ENCODE measurements around the gene ROBO1. TPM values are rescaled to one million over a fixed set of nuclear protein-coding genes. Genes with fewer than 3 reads are reported as not detected.

The ROBO1 gene
- total RNA-seq, 2 experiments from 2014 or later: 1.3 to 2.1 TPM

DNA sequence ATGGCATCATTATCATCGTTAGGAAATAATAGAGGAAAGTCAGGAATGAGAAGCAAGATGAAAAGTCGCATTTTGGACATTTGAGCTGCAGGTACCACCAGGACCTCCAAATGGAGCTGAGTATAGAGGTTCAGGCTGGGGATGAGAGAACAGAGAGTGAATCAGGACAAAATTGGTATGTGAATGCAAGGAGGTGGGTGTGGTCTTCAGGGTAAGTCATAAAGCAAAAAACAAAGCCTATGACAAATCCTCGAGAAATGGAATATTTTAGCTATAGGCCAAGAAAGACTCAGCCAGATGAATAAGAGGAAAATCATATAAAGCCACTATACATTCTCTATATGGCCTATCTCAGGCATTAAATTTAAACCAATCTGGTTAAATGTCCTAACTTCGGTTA lies 841.3 kb downstream of the ROBO1 start:
- no peak overlapping the region for H3K27ac Mint-ChIP-seq
- ATAC-seq (no peak), DNase-seq (no peak)
- H3K27me3 Mint-ChIP-seq: no peaks in the 10 kb centered on the region
- intact Hi-C loops (cut with DNase I, micrococcal nuclease): no loop called here
- H3K9me3 Mint-ChIP-seq (ENCODE audit: low read depth): no peaks in the 10 kb centered on the region
- no peaks in the 10 kb centered on the region for H3K36me3 Mint-ChIP-seq (ENCODE audit: low read depth)
- ChIA-PET CTCF (no interaction called here), POLR2A (no interaction called here)
- H3K4me1 Mint-ChIP-seq: no peaks in the 10 kb centered on the region
- no peak overlapping the region for H3K4me3 Mint-ChIP-seq

DNA sequence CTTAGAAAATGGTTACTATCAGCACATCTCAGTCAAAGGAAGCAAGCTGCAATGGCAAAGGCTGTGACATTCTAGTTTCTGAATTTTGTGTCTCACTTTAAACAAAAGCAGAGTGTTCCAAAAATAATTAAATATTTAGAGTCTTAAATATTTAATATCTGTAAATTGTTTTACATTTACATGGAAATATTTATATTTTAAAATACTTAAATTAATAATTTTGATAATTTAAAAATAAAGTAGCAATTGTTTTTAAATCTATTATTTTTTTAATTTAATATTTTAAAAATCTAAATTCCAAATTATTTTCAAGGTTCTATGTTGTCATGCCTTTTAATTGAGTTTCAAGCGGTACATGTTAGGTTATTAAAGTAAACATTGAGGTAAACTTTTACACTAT lies 843.1 kb downstream of the ROBO1 start:
- ChIA-PET POLR2A (no interaction called here), CTCF (no interaction called here)
- intact Hi-C loops (cut with DNase I, micrococcal nuclease): no loop called here
- no peak for DNase-seq
- no peaks in the 10 kb centered on the region for H3K9me3 Mint-ChIP-seq (ENCODE audit: low read depth)
- H3K27me3 Mint-ChIP-seq: no peaks in the 10 kb centered on the region
- no peaks in the 10 kb centered on the region for H3K36me3 Mint-ChIP-seq (ENCODE audit: low read depth)
- H3K4me1 Mint-ChIP-seq: no peaks in the 10 kb centered on the region
- no peak for ATAC-seq
- no peak overlapping the region for H3K4me3 Mint-ChIP-seq
- no peak overlapping the region for H3K27ac Mint-ChIP-seq

DNA sequence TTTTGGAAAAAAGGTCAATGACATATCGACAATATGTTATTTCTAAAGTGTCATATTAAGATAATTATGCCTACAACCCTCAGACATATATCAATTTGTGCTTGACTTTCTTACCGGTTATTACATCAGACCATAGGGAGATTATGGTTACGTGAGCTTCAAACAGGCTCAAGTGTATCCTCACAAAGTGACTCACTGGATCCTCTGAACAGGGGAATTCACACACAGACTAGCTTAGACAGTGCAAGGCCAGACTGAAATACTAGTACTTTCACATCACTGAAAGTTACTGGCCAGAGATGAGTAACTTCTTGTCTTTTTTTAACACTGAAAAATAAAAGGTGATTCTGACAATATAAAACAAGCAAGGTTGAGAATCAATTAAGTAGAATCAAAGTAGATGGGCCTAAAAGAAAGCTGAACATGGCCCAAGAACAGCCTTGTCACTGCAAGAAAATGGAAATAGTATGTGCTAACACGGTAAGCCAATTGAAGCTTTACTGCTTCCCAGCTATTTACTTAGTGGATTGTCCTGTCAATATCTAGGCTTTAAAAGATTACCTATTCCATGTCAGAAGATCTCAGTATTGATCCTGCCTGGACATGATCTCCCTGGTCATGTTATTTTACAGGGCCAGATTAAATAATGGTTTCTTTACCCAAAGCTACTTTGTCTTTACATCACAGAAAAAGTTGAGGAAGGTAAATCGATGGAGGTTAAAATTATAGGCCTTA lies 848.6 kb downstream of the ROBO1 start:
- no peak overlapping the region for H3K27ac Mint-ChIP-seq
- intact Hi-C loops (cut with DNase I, micrococcal nuclease): no loop called here
- CTCF ChIA-PET: no interaction called here
- no peak overlapping the region for H3K4me3 Mint-ChIP-seq
- no peaks in the 10 kb centered on the region for H3K9me3 Mint-ChIP-seq (ENCODE audit: low read depth)
- DNase-seq (no peak), ATAC-seq (peak; percentile 80)
- H3K4me1 Mint-ChIP-seq: peaks cover 2% of the 10 kb centered on the region
- H3K27me3 Mint-ChIP-seq: no peaks in the 10 kb centered on the region
- H3K36me3 Mint-ChIP-seq (ENCODE audit: low read depth): no peaks in the 10 kb centered on the region
- POLR2A ChIA-PET: no interaction called here

- Mint-ChIP-seq H3K4me3 (no peak overlapping the region), H3K9me3 (ENCODE audit: low read depth) (no peaks in the 10 kb centered on the region), H3K4me1 (peaks cover 2% of the 10 kb centered on the region), H3K36me3 (ENCODE audit: low read depth) (no peaks in the 10 kb centered on the region), H3K27me3 (no peaks in the 10 kb centered on the region), H3K27ac (no peak overlapping the region)
- ChIA-PET POLR2A (no interaction called here), CTCF (no interaction called here)
- DNase-seq (no peak), ATAC-seq (no peak)
- intact Hi-C loops (cut with DNase I, micrococcal nuclease): no loop called here
Measured at GRCh38 chr3:78918361-78919020, 849.3 kb downstream of the ROBO1 start.

DNA sequence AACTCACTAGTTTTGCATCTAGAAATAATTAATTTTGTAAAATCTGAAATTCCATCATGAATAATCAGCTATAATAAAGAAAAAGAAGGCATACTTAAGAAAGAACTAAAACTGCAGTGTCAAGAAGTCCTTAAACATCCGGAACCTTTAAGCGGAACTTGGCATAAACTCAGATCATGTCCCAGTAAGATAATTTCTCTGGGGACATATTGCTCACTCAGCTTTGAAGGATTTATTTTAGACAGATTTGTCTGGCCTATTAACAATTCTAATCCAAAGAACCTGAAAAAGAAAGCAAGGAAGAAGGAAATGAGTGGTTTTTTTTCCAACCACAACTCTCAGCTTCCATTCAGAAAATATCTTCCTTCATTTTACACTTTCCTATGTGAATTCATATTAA lies 850.3 kb downstream of the ROBO1 start:
- no peak overlapping the region for H3K27ac Mint-ChIP-seq
- ATAC-seq (no peak), DNase-seq (no peak)
- H3K9me3 Mint-ChIP-seq (ENCODE audit: low read depth): no peaks in the 10 kb centered on the region
- no peak overlapping the region for H3K4me3 Mint-ChIP-seq
- peaks cover 2% of the 10 kb centered on the region for H3K4me1 Mint-ChIP-seq
- ChIA-PET POLR2A (no interaction called here), CTCF (no interaction called here)
- H3K36me3 Mint-ChIP-seq (ENCODE audit: low read depth): no peaks in the 10 kb centered on the region
- intact Hi-C loops (cut with DNase I, micrococcal nuclease): no loop called here
- no peaks in the 10 kb centered on the region for H3K27me3 Mint-ChIP-seq

- H3K27ac Mint-ChIP-seq: no peak overlapping the region
- DNase-seq (no peak), ATAC-seq (no peak)
- no peak overlapping the region for H3K4me3 Mint-ChIP-seq
- no peaks in the 10 kb centered on the region for H3K9me3 Mint-ChIP-seq (ENCODE audit: low read depth)
- ChIA-PET CTCF (no interaction called here), POLR2A (no interaction called here)
- no peaks in the 10 kb centered on the region for H3K27me3 Mint-ChIP-seq
- peaks cover 2% of the 10 kb centered on the region for H3K4me1 Mint-ChIP-seq
- H3K36me3 Mint-ChIP-seq (ENCODE audit: low read depth): no peaks in the 10 kb centered on the region
- intact Hi-C loops (cut with DNase I, micrococcal nuclease): no loop called here
Measured at GRCh38 chr3:78913711-78914110, 854.1 kb downstream of the ROBO1 start.

DNA sequence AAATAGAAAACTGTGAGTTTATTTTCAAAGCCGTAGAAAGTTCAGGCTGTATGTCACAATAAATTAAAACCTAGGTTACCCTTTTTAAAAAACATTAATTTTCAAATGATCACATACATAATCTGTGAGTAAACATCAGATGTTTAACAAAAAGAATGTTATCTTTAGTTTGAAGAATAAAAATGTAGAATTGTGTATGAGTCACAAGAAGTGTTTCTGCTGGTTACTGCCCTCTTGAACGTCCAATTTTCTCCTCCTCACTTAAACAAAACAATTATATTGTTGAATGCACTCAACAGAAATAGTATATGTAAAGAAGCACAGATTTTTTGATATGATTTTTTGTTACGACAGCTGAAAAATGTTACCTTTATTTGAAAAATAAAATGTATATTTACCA lies 855.1 kb downstream of the ROBO1 start:
- H3K36me3 Mint-ChIP-seq (ENCODE audit: low read depth): no peaks in the 10 kb centered on the region
- no peak overlapping the region for H3K4me3 Mint-ChIP-seq
- CTCF ChIA-PET: interaction anchor here (1.0 kb wide), 1 partner anchor 24 kb away, joined by 3 read pairs; no protein-coding TSS in a partner anchor
- H3K27ac Mint-ChIP-seq: no peak overlapping the region
- H3K27me3 Mint-ChIP-seq: no peaks in the 10 kb centered on the region
- ATAC-seq: no peak
- no peaks in the 10 kb centered on the region for H3K4me1 Mint-ChIP-seq
- POLR2A ChIA-PET: no interaction called here
- DNase-seq: no peak
- H3K9me3 Mint-ChIP-seq (ENCODE audit: low read depth): no peaks in the 10 kb centered on the region
- intact Hi-C loops (cut with DNase I, micrococcal nuclease): no loop called here

DNA sequence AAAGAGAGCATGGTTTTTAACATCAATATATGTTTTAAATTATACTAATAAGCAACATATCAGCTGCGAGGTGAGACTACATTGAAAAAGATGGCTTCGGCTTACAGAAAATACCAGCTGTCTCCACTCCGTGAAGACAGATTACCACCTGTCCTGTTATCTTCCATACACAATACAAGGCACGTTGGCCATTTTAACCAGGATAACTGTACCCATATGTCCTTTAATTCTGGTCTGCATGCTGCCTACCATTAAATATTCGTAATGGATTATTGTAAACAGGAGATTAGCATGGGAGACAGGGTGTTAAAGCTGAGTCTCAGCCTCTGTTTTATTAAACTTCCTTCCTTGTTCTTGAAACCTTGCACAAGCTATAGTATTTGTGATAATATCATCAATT lies 855.5 kb downstream of the ROBO1 start:
- Mint-ChIP-seq H3K27ac (no peak overlapping the region), H3K36me3 (ENCODE audit: low read depth) (no peaks in the 10 kb centered on the region), H3K4me1 (no peaks in the 10 kb centered on the region), H3K9me3 (ENCODE audit: low read depth) (no peaks in the 10 kb centered on the region), H3K4me3 (no peak overlapping the region), H3K27me3 (no peaks in the 10 kb centered on the region)
- ATAC-seq: no peak
- intact Hi-C loops (cut with DNase I, micrococcal nuclease): no loop called here
- ChIA-PET CTCF (interaction anchor here (1.0 kb wide), 1 partner anchor 24 kb away, joined by 3 read pairs; no protein-coding TSS in a partner anchor), POLR2A (no interaction called here)
- no peak for DNase-seq

DNA sequence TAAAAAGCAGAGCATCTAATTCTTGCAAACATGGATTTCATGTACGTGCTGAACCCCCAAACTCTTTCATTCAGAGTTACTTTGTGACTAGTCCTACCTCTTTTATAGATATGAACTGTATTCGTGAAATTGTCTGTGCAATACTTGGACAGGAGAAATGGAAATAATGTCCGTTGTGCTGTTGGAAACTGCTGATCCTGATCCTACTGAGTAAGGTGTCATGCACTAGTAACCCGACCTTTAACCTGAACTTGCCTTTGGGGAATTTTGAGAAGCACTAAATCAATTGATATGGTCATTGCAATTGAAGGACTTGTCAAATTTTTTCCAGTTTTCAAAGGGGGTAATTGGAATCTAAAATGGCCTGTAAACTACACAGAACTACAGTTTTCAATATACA lies 856.4 kb downstream of the ROBO1 start:
- POLR2A ChIA-PET: no interaction called here
- no peaks in the 10 kb centered on the region for H3K4me1 Mint-ChIP-seq
- no peaks in the 10 kb centered on the region for H3K36me3 Mint-ChIP-seq (ENCODE audit: low read depth)
- intact Hi-C loops (cut with DNase I, micrococcal nuclease): no loop called here
- no peak for ATAC-seq
- CTCF ChIA-PET: no interaction called here
- H3K27me3 Mint-ChIP-seq: no peaks in the 10 kb centered on the region
- H3K27ac Mint-ChIP-seq: no peak overlapping the region
- H3K9me3 Mint-ChIP-seq (ENCODE audit: low read depth): peaks cover 2% of the 10 kb centered on the region
- no peak overlapping the region for H3K4me3 Mint-ChIP-seq
- DNase-seq: no peak

- Mint-ChIP-seq H3K4me1 (no peaks in the 10 kb centered on the region), H3K9me3 (ENCODE audit: low read depth) (peaks cover 2% of the 10 kb centered on the region), H3K4me3 (no peak overlapping the region), H3K36me3 (ENCODE audit: low read depth) (no peaks in the 10 kb centered on the region), H3K27me3 (no peaks in the 10 kb centered on the region), H3K27ac (no peak overlapping the region)
- intact Hi-C loops (cut with DNase I, micrococcal nuclease): no loop called here
- POLR2A ChIA-PET: no interaction called here
- CTCF ChIA-PET: no interaction called here
- ATAC-seq (no peak), DNase-seq (no peak)
Measured at GRCh38 chr3:78908236-78908635, 859.6 kb downstream of the ROBO1 start.

- ATAC-seq (no peak), DNase-seq (no peak)
- H3K27ac Mint-ChIP-seq: no peak overlapping the region
- intact Hi-C loops (cut with DNase I, micrococcal nuclease): no loop called here
- H3K27me3 Mint-ChIP-seq: no peaks in the 10 kb centered on the region
- ChIA-PET CTCF (no interaction called here), POLR2A (no interaction called here)
- no peaks in the 10 kb centered on the region for H3K4me1 Mint-ChIP-seq
- H3K36me3 Mint-ChIP-seq (ENCODE audit: low read depth): no peaks in the 10 kb centered on the region
- peaks cover 2% of the 10 kb centered on the region for H3K9me3 Mint-ChIP-seq (ENCODE audit: low read depth)
- H3K4me3 Mint-ChIP-seq: no peak overlapping the region
Measured at GRCh38 chr3:78907367-78907766, 860.4 kb downstream of the ROBO1 start.

DNA sequence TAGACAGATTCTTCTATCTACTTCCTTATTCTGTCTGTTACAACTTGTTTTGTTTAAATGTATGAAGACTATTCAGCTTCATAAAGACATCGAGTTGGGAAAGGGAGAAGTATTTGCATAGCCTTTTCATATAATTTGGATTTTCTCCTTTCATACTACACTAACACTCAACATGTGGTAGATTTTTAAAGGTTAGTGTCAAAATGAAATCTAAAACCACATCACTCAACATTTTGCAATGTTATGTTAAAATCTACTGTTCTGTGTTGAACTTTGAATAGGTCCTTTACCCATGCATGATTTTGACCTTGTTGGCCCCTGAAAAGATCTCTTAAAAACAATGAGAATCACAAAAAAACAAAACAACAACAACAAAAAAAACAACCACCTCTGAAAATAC lies 860.9 kb downstream of the ROBO1 start:
- H3K27me3 Mint-ChIP-seq: no peaks in the 10 kb centered on the region
- POLR2A ChIA-PET: no interaction called here
- H3K36me3 Mint-ChIP-seq (ENCODE audit: low read depth): no peaks in the 10 kb centered on the region
- CTCF ChIA-PET: no interaction called here
- intact Hi-C loops (cut with DNase I, micrococcal nuclease): no loop called here
- peaks cover 2% of the 10 kb centered on the region for H3K9me3 Mint-ChIP-seq (ENCODE audit: low read depth)
- H3K4me1 Mint-ChIP-seq: no peaks in the 10 kb centered on the region
- no peak overlapping the region for H3K27ac Mint-ChIP-seq
- ATAC-seq (no peak), DNase-seq (no peak)
- no peak overlapping the region for H3K4me3 Mint-ChIP-seq

All from activated CD4-positive, alpha-beta T cell treated with anti-CD3 and anti-CD28 coated beads for 36 hours (primary cell).